Stimulated activated CD4-positive, alpha-beta T cell treated with anti-CD3 and anti-CD28 coated beads, Interleukin-12 subunit alpha, Interleukin-12 subunit beta, amount 100 ng/mL, for 48 hours (primary cell): Measurements from ENCODE around the gene SYK.
"Not testable (repeated sequence)": the region's sequence is repeated elsewhere in the genome, so short reads cannot be mapped to it uniquely, and the experiment has no call there.

Source experiments
- DNase-seq, 3 donors: peaks; one replicate each; pipeline ENCODE4 v3.0.0-alpha.2; 2020; ENCODE audit warnings: low read depth in 2 of 3, low spot score in 1 of 3

The SYK gene

DNA sequence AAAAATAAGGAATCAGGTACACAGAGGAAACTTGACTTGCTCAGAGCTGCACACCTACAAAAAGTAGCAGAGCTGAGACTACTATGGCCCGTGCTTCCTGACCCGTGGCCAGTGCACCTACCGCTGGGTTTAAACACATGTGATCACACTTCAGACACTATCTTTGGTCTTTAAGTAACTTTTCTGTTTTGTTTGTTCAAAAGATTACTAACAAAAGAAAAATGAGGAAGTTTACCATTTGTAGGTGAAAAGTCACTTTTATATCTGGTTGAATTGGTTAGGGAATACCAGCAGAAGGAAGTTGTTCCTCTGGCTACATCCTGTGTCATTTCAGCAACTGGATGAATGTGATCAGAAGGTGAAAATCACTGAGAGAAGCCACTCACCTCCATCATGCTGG lies 6.5 kb upstream of the SYK start:
- DNase-seq, result no peak

DNA sequence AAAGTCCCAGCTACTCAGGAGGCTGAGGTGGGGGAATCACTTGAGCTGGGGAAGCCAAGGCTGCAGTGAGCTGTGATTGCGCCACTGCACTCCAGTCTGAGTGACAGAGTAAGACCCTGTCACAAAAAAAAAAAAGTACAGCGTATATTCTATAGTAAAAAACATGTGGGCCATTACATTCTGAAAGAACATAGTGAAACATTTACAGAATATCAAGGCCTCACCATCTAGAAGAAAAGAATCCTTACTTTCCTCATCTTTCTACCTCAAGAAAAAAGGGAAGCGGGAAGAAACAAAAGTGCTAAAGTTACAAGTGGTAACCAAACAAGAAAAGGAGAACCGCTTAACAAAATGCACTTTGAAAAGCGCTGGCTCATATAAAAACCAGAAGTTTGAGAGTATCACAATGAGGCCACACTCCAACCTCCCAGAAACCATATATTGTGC lies 5.7 kb upstream of the SYK start:
- DNase-seq, result no peak

GRCh38 chr9:90799271-90799852 lies 2.3 kb upstream of the SYK start:
- no peak for DNase-seq

DNA sequence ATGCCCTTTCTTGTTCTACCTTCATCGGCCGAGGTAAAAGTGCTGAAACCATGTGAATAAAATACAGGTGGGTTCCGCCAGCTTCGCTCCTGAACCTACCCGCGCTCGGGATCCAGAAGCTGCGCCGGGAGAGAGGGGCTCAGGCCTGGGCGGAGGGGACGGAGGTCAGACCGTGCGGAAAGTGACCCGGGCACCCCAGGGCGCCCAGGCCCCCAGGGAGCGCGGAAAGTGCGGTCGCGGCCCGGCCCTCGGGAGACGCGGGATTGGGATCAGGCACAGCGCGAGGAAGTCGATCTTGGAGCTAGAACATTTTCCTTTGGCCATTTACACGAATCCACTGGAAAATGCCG lies 329 bp downstream of the SYK start:
- DNase-seq, result no peak

DNA sequence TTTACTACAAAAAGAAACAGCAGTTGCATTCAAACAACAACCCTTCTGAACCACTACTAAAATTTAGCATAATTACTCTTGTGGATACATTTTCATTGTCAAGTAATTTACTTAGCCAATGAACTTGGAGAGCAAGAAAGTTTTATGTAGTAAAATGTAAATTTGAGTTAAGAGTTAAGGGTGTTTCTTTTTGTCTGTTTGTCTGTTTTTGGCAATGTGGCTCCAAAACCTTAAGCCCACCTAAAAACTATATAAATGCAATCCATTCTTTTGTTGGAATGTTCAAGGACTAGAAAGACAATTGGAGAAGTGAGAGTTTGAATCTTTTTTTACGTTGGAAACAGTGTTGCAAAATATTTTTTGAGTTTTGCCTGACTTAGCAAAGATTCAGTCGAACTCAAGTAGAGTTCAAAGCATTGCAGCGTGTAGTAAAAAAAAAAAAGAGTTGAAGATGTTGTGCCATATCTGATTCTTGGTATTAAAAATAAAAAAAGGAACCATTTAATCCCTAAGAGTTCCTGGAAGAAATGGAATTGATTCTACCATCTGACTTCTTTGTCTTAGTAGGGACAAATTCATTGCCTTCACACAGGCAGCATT lies 867 bp downstream of the SYK start:
- no peak for DNase-seq

GRCh38 chr9:90803860-90804593 lies 2.4 kb downstream of the SYK start:
- no peak for DNase-seq

GRCh38 chr9:90805006-90805996 lies 3.7 kb downstream of the SYK start:
- DNase-seq, result no peak

DNA sequence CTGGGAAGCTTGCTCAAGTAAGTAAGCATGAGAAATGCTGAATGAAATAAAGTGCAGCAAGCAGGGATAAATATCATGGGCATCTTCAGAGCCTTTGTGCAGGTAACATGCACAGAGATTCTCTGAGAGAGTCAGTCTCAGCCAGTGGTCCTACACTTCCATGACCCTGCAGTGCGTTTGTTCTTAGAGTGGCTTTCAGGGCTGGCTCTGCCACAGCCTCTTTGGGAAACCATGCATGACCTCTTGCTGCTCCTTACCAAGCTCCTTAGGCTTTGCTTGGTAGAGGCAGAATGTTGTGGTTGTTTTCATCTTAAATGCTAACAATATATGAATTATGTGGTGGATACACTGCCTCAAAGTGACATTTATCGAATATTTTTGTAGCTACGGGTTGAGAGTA lies 5.4 kb downstream of the SYK start:
- no peak for DNase-seq

DNA sequence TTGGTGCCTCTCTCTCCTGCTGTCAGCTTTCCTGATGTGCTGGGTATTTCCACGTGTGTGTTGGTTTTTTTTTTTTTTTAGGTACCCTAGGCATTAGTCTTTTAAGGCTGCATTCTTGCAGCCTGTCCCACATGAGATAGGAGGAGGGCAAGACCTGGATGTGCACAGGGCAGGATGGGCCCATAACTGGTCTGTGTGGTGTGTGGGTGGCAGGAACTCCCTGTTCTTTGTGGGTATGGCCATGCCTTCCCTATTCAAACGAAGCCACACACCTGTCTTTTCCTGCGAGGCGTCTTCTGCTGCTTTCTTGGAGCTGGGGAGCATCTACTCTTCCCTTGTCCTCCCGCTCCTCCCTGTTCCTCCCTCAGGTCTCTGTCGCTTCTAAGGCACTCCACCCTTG lies 6.8 kb downstream of the SYK start:
- no peak for DNase-seq

DNA sequence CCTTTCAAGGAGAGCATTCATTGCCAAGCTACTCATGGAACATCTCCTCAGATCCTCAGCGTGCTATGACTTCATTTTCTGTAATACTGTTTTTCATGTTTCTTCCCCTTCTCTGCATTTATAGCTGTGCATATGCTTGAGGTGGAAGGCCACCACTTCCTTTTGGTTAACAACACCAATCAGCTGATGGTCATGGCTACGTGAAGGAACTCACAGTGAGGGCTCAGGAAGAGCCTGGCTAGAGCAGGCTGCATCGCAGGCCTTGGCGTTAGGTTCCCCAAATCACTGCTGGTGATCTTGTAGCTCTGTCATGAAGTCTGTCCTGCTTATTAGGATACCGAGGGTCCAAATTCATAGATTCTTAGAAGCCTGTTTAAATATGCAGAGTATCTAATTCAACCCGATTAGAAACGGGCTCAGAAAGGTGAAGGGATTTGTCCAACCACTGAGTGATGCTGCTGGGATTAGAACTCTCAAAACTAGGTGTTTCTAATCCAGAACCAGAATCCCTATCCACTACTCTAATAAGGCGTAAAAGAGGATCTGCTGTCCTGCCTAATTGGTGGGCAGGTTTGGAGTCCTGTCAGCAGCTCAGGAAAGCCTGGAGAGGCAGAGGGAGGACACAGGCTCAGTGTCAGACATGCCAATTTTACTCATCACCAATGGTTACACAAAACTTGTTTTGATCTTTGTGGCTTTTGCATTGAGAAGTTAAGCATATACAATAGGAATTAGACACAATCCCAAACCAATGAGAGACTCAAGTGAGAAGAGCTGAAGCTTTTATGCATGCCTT lies 7.5 kb downstream of the SYK start:
- DNase-seq, result no peak

- DNase-seq, result no peak
Observed at GRCh38 chr9:90810691-90811090, 9.1 kb downstream of the SYK start.

- no peak for DNase-seq
Observed at GRCh38 chr9:90813046-90813445, 11.4 kb downstream of the SYK start.

GRCh38 chr9:90813523-90813922 lies 11.9 kb downstream of the SYK start:
- no peak for DNase-seq

DNA sequence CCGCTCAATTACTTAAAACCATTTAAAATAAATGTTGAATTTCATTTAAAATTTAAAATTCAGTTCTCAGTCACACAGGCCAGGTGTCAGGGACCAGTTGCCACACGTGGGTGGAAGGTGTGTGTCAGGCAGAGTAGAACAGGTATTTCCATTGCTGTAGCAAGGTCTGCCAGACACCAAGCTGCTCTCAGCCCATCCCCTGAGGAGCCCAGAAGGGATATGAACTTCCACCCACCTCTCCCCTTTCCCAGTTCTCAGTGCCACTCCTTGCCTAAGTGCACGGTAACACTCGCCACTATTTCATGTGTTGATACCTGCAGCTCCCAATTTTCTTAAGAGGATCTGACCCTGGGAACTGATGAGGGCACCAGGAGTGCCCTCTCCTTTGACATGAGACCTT lies 12.7 kb downstream of the SYK start:
- DNase-seq, result no peak

DNA sequence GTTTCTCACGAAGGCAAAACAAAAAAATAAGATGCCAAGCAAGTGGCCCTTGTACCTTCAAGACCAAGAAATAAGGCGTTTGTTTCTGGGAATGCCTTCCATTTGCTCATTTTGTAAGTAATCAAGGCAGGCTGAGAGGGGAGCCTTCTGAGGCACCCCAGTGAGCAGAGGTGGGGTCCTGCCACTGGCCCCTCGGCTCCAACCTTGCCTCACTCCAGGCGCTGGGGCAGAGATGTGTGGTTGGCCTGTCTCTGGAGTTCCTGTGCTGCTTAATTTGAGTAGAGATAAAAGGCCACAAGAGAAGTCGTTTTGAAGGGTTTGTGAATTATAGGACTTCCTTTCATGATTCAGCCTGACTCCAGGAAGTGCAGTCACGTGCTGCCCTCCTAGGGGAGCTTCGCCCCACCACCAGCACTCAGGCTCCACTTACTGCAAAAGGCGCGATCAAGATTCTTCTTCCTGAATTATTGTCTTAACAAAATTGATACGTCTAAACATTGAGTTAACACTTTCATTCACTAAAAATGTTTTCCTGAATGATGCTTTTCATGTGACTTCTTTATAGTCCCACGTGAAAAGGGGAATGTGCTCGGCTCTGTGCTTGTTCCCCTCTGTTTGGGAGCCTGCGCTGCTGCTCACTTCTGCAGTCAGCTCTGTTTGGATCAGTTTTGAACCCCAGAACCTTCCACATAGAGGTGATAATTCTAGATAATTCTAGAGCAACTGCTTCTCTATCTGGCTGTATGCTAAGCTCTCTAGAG lies 13.7 kb downstream of the SYK start:
- no peak for DNase-seq

DNA sequence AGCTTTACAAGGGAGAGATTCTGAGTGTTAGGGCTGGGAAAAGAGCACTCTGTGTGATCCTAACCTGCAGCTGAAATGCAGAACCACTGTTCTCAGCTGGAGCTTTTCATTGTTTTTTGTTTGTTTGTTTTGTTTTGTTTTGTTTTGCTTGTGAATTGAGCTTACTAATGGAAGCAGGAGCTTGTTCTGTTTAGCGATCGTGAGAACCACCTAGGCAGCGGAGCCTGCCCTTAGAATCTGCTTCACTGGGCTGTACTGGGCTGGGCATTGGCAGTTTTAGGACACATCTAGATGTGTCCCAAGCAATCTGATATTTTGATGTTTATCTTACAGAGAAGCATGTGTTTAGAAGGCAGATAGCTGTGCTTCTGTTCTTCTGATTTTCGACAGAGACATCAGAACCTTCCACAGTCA lies 14.3 kb downstream of the SYK start:
- DNase-seq, result no peak

GRCh38 chr9:90816690-90817089 lies 15.1 kb downstream of the SYK start:
- DNase-seq, result no peak

DNA sequence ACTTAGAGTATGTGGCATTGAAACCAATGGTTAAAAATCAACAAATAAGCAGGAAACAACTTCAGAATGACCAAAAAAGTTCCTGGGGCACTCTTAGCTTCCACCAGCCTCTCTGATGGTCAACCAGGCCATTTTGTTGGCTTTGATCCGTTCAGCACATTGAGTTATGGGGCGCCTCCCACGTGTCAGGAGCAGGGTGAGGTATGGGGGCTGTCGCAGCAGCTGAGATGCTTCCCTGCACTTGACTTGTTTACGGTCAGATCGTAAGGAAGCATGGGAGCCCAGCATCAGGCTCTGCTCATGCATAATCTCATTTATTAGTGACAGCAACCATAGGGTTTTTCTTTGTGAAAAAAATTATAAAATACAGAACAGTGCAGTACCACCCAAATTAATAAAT lies 16.7 kb downstream of the SYK start:
- no peak for DNase-seq

- not testable (repeated sequence) for DNase-seq
Observed at GRCh38 chr9:90820406-90820805, 18.8 kb downstream of the SYK start.

GRCh38 chr9:90821236-90821635 lies 19.6 kb downstream of the SYK start:
- not testable (repeated sequence) for DNase-seq
